Muscle layer of colon (tissue), 2 donors: ENCODE measurements around the gene ACBD3.
A peak's percentile ranks its signal among the peaks of the same experiment; 100 is the strongest.

Experiments used
- H3K27ac ChIP-seq: one replicate; pipeline ENCODE4 v1.7.0; 2013; ENCODE audit warnings: low read depth, mild to moderate bottlenecking, low read length, moderate library complexity
- H3K27me3 ChIP-seq, 2 donors: one replicate each; pipeline ENCODE4 v1.7.0; 2013; ENCODE audit warnings: low read length in 2 of 2, mild to moderate bottlenecking in 2 of 2; ENCODE audit not compliant: insufficient read depth in 2 of 2, control insufficient read depth in 1 of 2
- H3K36me3 ChIP-seq: one replicate; pipeline ENCODE4 v1.7.0; 2013; ENCODE audit warnings: mild to moderate bottlenecking, low read length; ENCODE audit not compliant: insufficient read depth
- H3K4me1 ChIP-seq: one replicate; pipeline ENCODE4 v1.7.0; 2013; ENCODE audit warnings: mild to moderate bottlenecking, low read length; ENCODE audit not compliant: insufficient read depth
- H3K4me3 ChIP-seq, 2 donors: one replicate each; pipeline ENCODE4 v1.7.0; 2013; ENCODE audit warnings: low read length in 2 of 2, low read depth in 1 of 2, mild to moderate bottlenecking in 1 of 2, moderate library complexity in 1 of 2
- H3K9ac ChIP-seq: one replicate; pipeline ENCODE4 v1.7.0; 2013; ENCODE audit warnings: low read length
- H3K9me3 ChIP-seq: one replicate; pipeline ENCODE4 v1.7.0; 2013; ENCODE audit warnings: mild to moderate bottlenecking, low read length
- donor health status: abdominal sarcoma.
- donor health status: Adenocarcinoma of cecum.

ACBD3 gene

DNA sequence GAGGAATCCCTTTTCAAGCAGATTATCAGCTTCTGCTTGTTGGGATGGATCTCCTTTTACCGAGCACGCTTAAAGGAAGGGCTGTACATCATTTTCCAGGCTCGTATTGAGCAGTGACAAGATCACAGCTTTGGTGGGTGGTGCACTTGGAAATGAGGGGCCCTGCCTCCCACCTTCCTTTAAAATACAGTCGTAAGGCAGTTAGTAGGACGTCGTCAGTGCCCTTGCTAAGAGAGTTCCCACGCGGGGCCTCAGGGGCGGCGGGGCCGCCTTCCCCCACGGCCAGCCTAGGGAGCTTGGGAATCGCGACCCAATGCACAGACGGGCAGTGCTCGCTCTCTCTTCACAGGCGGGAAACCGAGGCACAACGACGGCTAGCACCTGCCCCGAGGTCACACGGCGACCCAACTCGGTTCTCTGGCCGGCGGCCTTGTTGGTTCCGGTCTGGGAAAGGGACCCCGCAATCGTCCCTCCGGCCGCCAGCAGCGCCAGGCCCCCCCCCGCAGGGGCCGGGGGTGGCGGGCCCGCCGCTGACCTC is 65.4 kb downstream of the ACBD3 start:
- Histone ChIP-seq H3K9me3 (no peaks in the 10 kb centered on the region), H3K4me1 (peaks cover 3% of the 10 kb centered on the region), H3K9ac (no peak overlapping the region), H3K27me3 (no peaks in the 10 kb centered on the region), H3K4me3 (no peak overlapping the region), H3K36me3 (no peaks in the 10 kb centered on the region), H3K27ac (no peak overlapping the region)

DNA sequence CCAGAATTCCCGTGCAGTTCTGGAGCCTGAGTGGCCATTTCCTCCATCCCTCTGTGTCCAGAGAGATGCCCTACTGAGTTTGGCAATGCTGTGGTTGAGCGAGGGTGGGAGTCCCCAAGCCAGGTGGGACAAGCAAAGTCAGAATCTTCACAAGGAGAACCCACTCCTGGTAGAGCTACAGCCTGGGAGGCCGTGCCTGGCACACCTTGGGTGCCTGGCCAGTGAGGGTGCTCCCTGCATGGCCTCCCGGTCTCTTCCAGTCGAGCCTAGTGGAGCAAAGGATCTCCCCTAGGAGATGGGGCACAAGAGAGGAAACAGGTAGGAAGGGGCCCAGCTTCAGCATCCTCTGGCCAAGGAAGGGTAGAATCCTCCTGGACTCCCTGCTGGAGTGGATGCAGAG is 66.1 kb downstream of the ACBD3 start:
- H3K9me3 ChIP-seq: no peaks in the 10 kb centered on the region
- H3K36me3 ChIP-seq: no peaks in the 10 kb centered on the region
- H3K27me3 ChIP-seq: no peaks in the 10 kb centered on the region
- no peak overlapping the region for H3K4me3 ChIP-seq
- no peak overlapping the region for H3K9ac ChIP-seq
- peaks cover 3% of the 10 kb centered on the region for H3K4me1 ChIP-seq
- H3K27ac ChIP-seq: no peak overlapping the region

GRCh38 chr1:226119169-226119568 is 67.4 kb downstream of the ACBD3 start:
- H3K9me3 ChIP-seq: no peaks in the 10 kb centered on the region
- no peak overlapping the region for H3K4me3 ChIP-seq
- peaks cover 3% of the 10 kb centered on the region for H3K4me1 ChIP-seq
- H3K36me3 ChIP-seq: no peaks in the 10 kb centered on the region
- no peak overlapping the region for H3K27ac ChIP-seq
- H3K9ac ChIP-seq: no peak overlapping the region
- no peaks in the 10 kb centered on the region for H3K27me3 ChIP-seq

GRCh38 chr1:226118357-226118756 is 68.2 kb downstream of the ACBD3 start:
- no peaks in the 10 kb centered on the region for H3K36me3 ChIP-seq
- no peaks in the 10 kb centered on the region for H3K27me3 ChIP-seq
- no peak overlapping the region for H3K27ac ChIP-seq
- peaks cover 3% of the 10 kb centered on the region for H3K4me1 ChIP-seq
- no peaks in the 10 kb centered on the region for H3K9me3 ChIP-seq
- no peak overlapping the region for H3K4me3 ChIP-seq
- no peak overlapping the region for H3K9ac ChIP-seq

- no peak overlapping the region for H3K27ac ChIP-seq
- H3K9me3 ChIP-seq: no peaks in the 10 kb centered on the region
Measured at GRCh38 chr1:226117330-226117729, 69.2 kb downstream of the ACBD3 start.

DNA sequence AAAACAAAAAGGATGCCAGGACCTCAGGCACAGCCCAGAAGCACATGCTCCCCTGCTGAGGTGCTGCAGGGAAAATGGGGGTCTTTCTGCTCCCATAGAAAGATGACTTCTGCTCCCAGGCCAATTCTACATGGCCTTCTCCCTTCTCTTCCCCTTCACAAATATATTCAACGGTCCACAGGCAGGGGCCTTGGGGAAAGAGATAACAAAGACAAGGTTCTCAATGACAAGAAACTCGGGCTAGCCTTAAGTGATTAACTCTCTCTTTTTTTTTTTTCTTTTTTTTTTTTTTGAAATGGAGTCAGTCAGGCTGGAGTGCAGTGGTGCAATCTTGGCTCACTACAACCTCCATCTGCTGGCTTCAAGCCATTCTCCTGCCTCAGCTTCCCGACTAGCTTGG is 69.9 kb downstream of the ACBD3 start:
- peaks cover 3% of the 10 kb centered on the region for H3K4me1 ChIP-seq
- no peak overlapping the region for H3K4me3 ChIP-seq
- no peaks in the 10 kb centered on the region for H3K9me3 ChIP-seq
- no peaks in the 10 kb centered on the region for H3K27me3 ChIP-seq
- no peaks in the 10 kb centered on the region for H3K36me3 ChIP-seq
- H3K27ac ChIP-seq: no peak overlapping the region
- no peak overlapping the region for H3K9ac ChIP-seq

More at GRCh38 chr1:226117330-226117729, 69.2 kb downstream of the ACBD3 start:
- Histone ChIP-seq H3K4me3 (no peak overlapping the region), H3K9ac (no peak overlapping the region), H3K36me3 (no peaks in the 10 kb centered on the region), H3K4me1 (no peaks in the 10 kb centered on the region), H3K27me3 (no peaks in the 10 kb centered on the region)

GRCh38 chr1:226112626-226113025 is 73.9 kb downstream of the ACBD3 start:
- no peaks in the 10 kb centered on the region for H3K36me3 ChIP-seq
- H3K27ac ChIP-seq: no peak overlapping the region
- H3K4me3 ChIP-seq: no peak overlapping the region
- no peaks in the 10 kb centered on the region for H3K9me3 ChIP-seq
- peaks cover 14% of the 10 kb centered on the region for H3K4me1 ChIP-seq
- no peak overlapping the region for H3K9ac ChIP-seq
- no peaks in the 10 kb centered on the region for H3K27me3 ChIP-seq

DNA sequence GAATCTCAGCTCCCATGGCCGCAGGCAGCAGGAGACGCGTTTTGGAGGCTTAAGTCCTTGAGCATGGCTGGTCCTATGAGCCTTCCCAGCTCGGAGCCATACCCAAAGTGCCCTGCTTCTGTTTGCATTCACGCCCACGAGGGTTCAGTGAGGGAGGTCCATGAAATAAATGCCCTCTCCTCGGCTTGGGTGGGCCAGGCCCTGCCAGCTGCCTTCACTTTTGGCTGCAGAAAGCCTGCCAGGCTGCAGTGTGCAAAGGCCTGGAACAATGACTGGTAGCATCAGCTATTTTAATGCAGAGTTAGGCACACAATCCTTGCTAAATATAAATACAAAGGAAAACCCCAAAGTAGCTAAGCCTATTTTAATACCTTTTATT is 74.7 kb downstream of the ACBD3 start:
- H3K36me3 ChIP-seq: no peaks in the 10 kb centered on the region
- no peaks in the 10 kb centered on the region for H3K27me3 ChIP-seq
- H3K27ac ChIP-seq: no peak overlapping the region
- H3K4me1 ChIP-seq: peaks cover 14% of the 10 kb centered on the region
- H3K4me3 ChIP-seq: no peak overlapping the region
- no peaks in the 10 kb centered on the region for H3K9me3 ChIP-seq
- H3K9ac ChIP-seq: no peak overlapping the region

GRCh38 chr1:226111098-226111882 is 75.3 kb downstream of the ACBD3 start:
- Histone ChIP-seq H3K27ac (peak overlapping the region; percentile 83), H3K4me1 (peaks cover 14% of the 10 kb centered on the region), H3K27me3 (no peaks in the 10 kb centered on the region), H3K36me3 (no peaks in the 10 kb centered on the region), H3K4me3 (peak overlapping the region; percentile 43 to 58), H3K9ac (no peak overlapping the region), H3K9me3 (no peaks in the 10 kb centered on the region)

DNA sequence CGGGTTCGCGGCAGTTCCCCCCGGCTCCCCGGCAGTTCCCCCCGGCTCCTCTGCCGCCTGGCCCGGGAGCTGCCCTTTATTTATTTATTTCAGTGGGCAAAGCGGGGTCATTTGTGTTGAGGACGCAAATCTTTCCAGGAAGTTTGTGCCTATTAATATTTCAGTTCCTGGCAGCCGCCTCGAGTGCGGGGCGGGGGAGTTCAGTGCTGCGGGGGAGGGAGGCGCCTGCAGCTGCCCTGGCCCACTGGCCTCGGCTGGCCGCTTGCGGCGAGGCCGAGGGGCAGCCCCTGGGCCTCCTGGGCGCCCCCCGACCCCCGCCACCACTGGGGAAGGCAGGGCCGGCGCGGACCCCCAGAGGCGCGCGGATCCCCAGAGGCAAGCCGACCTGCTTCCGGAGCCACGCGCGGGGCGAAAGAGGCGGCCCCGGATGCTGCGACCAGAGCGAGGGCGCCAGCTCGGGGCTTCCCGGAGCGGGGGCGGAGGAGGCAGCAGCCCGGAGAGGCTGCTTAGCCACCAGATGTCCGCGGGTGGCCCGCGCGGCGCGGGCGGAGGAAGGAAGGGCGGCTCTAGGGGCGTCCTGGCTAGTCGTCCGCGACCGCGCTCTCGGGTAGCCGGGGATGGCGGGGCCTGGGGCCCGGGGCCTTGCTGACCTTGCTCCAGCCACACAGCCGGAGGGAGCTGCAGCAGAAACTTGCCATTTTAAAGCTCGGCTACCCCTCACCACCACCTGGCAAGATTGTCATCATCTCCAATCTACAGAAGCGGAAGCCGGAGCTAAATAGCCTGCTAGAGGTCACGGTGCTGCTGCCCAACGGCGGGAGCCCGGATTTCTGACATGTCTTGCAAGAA is 76.1 kb downstream of the ACBD3 start:
- Histone ChIP-seq H3K4me3 (peak overlapping the region; percentile 43 to 58), H3K9ac (no peak overlapping the region), H3K36me3 (no peaks in the 10 kb centered on the region), H3K4me1 (peaks cover 14% of the 10 kb centered on the region), H3K9me3 (no peaks in the 10 kb centered on the region), H3K27ac (peak overlapping the region; percentile 83), H3K27me3 (no peaks in the 10 kb centered on the region)

GRCh38 chr1:226109829-226110248 is 76.7 kb downstream of the ACBD3 start:
- Histone ChIP-seq H3K27ac (peak overlapping the region; percentile 94), H3K4me1 (peaks cover 14% of the 10 kb centered on the region), H3K9ac (peak overlapping the region; percentile 88), H3K4me3 (peak overlapping the region; percentile 55 to 78), H3K9me3 (no peaks in the 10 kb centered on the region), H3K36me3 (no peaks in the 10 kb centered on the region), H3K27me3 (no peaks in the 10 kb centered on the region)
